Erythroblast (primary cell): Measurements from ENCODE around the gene OR4D5.

Experiments used
- DNase-seq, 2 experiments: peaks; one replicate each; lab custom pipeline; 2025; lab: John Stamatoyannopoulos, UW
- GATA1 ChIP-seq: IDR thresholded peaks from 2 replicates; pipeline ENCODE4 v1.6.1; 2011; ENCODE audit warnings: low read depth, mild to moderate bottlenecking, control low read depth, low read length, moderate library complexity
- POLR2A ChIP-seq: IDR thresholded peaks from 2 replicates; pipeline ENCODE4 v1.6.1; 2011; ENCODE audit warnings: mild to moderate bottlenecking, low read length

Gene OR4D5

GRCh38 chr11:123976770-123977560 lies 37.5 kb downstream of the OR4D5 start:
- DNase-seq, result no peak
- TF ChIP-seq POLR2A (no peak), GATA1 (no peak)

GRCh38 chr11:123977731-123978347 lies 38.4 kb downstream of the OR4D5 start, which contains the start of gene OR10S1:
TSS of gene OR10S1 (minus strand) at chr11:123977781. CDS start at chr11:123977664, 117 bp downstream.
- peak in 1 of 2 experiments; percentile 8 for DNase-seq
- TF ChIP-seq POLR2A (no peak), GATA1 (no peak)

- DNase-seq, result no peak
- TF ChIP-seq GATA1 (no peak), POLR2A (no peak)
Observed at GRCh38 chr11:123979311-123979710, 39.9 kb downstream of the OR4D5 start.
